Measurements from ENCODE around the gene HSBP1.

The HSBP1 gene

DNA sequence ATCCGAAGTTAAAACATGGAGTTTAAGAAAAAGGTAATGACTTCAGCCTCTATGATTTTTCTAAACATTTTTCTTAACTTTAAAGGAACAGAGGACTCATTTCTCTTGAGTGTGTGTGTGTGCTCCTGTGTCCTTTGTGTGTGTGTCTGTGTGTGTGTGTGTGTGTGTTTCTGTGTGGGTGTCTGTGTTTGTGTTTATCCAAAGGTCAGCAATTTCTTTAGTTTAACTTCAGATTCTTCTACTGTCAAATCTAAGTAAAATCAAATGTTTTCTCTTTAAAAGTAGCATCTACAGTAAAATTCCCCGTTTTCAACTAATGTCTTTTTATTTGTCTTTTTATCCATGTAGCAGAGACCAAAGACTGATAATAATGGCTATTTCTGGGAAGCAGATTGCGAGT is 31.8 kb downstream of the HSBP1 start:
- TF ChIP-seq, protein P1, sequence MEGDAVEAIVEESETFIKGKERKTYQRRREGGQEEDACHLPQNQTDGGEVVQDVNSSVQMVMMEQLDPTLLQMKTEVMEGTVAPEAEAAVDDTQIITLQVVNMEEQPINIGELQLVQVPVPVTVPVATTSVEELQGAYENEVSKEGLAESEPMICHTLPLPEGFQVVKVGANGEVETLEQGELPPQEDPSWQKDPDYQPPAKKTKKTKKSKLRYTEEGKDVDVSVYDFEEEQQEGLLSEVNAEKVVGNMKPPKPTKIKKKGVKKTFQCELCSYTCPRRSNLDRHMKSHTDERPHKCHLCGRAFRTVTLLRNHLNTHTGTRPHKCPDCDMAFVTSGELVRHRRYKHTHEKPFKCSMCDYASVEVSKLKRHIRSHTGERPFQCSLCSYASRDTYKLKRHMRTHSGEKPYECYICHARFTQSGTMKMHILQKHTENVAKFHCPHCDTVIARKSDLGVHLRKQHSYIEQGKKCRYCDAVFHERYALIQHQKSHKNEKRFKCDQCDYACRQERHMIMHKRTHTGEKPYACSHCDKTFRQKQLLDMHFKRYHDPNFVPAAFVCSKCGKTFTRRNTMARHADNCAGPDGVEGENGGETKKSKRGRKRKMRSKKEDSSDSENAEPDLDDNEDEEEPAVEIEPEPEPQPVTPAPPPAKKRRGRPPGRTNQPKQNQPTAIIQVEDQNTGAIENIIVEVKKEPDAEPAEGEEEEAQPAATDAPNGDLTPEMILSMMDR (IDR thresholded peaks at IDR 0.05): no peak
- peaks cover 20 to 28% of the 10 kb centered on the region in 2 experiments for H3K4me1 ChIP-seq (ENCODE audit: control insufficient read depth in 1 of 2, insufficient read depth in 1 of 2, low read depth in 1 of 2, low read length in 1 of 2)
- no peaks in the 10 kb centered on the region for H3K27me3 ChIP-seq
- H3K27ac ChIP-seq: no peak overlapping the region
- no peak overlapping the region for H3K4me3 ChIP-seq (ENCODE audit: low read depth in 1 of 2, low read length in 1 of 2)
- H3K9me3 ChIP-seq: no peaks in the 10 kb centered on the region
- no peaks in the 10 kb centered on the region for H3K36me3 ChIP-seq

DNA sequence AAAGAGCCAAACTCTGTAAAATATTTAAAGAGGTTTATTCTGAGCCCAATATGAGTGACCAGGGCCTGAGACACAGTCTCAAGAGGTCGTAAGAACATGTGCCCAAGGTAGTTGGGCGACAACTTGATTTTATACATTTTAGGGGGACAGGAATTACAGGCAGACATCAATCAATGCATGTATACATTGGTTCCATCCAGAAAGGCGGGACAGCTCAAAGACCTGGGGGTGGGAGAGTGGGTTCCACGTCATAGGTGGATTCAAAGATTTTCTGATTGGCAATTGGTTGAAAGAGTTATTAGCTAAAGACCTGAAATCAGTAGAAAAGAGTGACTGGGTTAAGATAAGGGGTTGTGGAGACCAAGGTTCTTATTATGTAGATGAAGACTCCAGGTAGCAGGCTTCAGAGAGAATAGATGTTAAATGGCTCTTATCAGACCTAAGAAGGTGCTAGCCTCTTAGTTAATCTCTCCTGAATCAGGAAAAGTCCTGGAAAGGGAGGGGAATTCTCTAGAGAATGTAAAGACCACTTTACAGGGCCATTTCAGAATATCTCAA is 32.4 kb downstream of the HSBP1 start:
- H3K9me3 ChIP-seq: no peaks in the 10 kb centered on the region
- TF ChIP-seq, protein P1 (IDR thresholded peaks at IDR 0.05): no peak
- H3K36me3 ChIP-seq: no peaks in the 10 kb centered on the region
- no peak overlapping the region for H3K27ac ChIP-seq
- no peaks in the 10 kb centered on the region for H3K27me3 ChIP-seq
- no peak overlapping the region for H3K4me3 ChIP-seq (ENCODE audit: low read depth in 1 of 2, low read length in 1 of 2)
- peaks cover 20 to 30% of the 10 kb centered on the region in 2 experiments for H3K4me1 ChIP-seq (ENCODE audit: control insufficient read depth in 1 of 2, insufficient read depth in 1 of 2, low read depth in 1 of 2, low read length in 1 of 2)

- TF ChIP-seq, protein P1 (IDR thresholded peaks at IDR 0.05): no peak
- Histone ChIP-seq H3K36me3 (no peaks in the 10 kb centered on the region), H3K27ac (peak overlapping the region; percentile 75), H3K27me3 (no peaks in the 10 kb centered on the region), H3K4me3 (ENCODE audit: low read depth in 1 of 2, low read length in 1 of 2) (no peak overlapping the region), H3K4me1 (ENCODE audit: control insufficient read depth in 1 of 2, insufficient read depth in 1 of 2, low read depth in 1 of 2, low read length in 1 of 2) (peaks cover 24 to 32% of the 10 kb centered on the region in 2 experiments), H3K9me3 (no peaks in the 10 kb centered on the region)
These were observed 34.5 kb downstream of the HSBP1 start for GRCh38 chr16:83842291-83842690.

GRCh38 chr16:83842756-83843507 is 35.2 kb downstream of the HSBP1 start:
- Histone ChIP-seq H3K27ac (peak overlapping the region; percentile 75), H3K9me3 (no peaks in the 10 kb centered on the region), H3K36me3 (no peaks in the 10 kb centered on the region), H3K4me1 (ENCODE audit: control insufficient read depth in 1 of 2, insufficient read depth in 1 of 2, low read depth in 1 of 2, low read length in 1 of 2) (peaks cover 30 to 39% of the 10 kb centered on the region in 2 experiments), H3K27me3 (no peaks in the 10 kb centered on the region), H3K4me3 (ENCODE audit: low read depth in 1 of 2, low read length in 1 of 2) (no peak overlapping the region)
- TF ChIP-seq, protein P1 (IDR thresholded peaks at IDR 0.05): no peak

- Histone ChIP-seq H3K4me1 (ENCODE audit: control insufficient read depth in 1 of 2, insufficient read depth in 1 of 2, low read depth in 1 of 2, low read length in 1 of 2) (peaks cover 33 to 42% of the 10 kb centered on the region in 2 experiments), H3K4me3 (ENCODE audit: low read depth in 1 of 2, low read length in 1 of 2) (peak overlapping the region; percentile 1 to 21), H3K27ac (peak overlapping the region; percentile 75), H3K9me3 (no peaks in the 10 kb centered on the region), H3K27me3 (no peaks in the 10 kb centered on the region), H3K36me3 (no peaks in the 10 kb centered on the region)
- TF ChIP-seq, protein P1 (IDR thresholded peaks at IDR 0.05): no peak
These were observed 35.9 kb downstream of the HSBP1 start for GRCh38 chr16:83843657-83844056.

Measured in neutrophil (primary cell).